Testis (tissue), 2 donors: ENCODE data around the gene TFEC.

Source experiments
- POLR2A ChIP-seq: fragments of 450-650 bp; IDR thresholded peaks from one replicate; pipeline ENCODE4 v1.6.1; 2017; ENCODE audit warnings: antibody characterized with exemption, mild to moderate bottlenecking, moderate library complexity
- TF ChIP-seq, protein P1 (sequence below), 3 experiments: fragments of 450-650 bp in 2 of 3; fragments of 200-600 bp in 1 of 3; sonication (generic) in 1 of 3; IDR thresholded peaks; one replicate each; pipeline ENCODE4 v1.5.1; 2016 to 2019; ENCODE audit warnings: antibody characterized with exemption in 3 of 3, mild to moderate bottlenecking in 2 of 3, moderate library complexity in 1 of 3

DNA sequence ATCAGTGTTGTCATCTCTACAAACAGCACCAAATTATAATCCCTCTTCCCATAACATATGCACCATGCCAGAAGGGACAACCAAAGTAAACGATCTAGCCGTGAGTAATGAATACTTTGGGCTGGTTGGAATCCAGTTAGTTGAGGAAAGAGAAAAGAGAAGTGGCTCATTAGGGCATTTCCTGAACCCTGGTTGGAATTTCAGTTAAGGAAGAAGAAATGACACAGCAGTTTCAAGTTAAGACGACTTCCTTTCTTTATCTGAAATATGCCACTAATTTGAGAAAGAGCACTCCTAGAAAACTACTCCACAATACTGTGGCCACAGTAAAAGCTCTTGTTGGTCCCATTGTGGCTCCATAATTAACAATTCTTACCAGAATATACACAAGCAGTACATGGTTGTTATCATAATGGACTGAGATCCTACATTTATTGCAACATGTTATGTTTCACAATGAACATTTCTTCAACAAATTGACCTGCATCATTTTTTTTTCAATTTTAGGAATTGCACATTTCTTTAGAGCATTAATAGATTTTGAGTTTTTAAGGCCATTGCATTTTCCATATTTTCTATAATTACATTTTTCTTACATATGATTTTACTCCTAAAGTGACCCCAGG is at the start of gene TFEC:
- TF ChIP-seq, protein P1, sequence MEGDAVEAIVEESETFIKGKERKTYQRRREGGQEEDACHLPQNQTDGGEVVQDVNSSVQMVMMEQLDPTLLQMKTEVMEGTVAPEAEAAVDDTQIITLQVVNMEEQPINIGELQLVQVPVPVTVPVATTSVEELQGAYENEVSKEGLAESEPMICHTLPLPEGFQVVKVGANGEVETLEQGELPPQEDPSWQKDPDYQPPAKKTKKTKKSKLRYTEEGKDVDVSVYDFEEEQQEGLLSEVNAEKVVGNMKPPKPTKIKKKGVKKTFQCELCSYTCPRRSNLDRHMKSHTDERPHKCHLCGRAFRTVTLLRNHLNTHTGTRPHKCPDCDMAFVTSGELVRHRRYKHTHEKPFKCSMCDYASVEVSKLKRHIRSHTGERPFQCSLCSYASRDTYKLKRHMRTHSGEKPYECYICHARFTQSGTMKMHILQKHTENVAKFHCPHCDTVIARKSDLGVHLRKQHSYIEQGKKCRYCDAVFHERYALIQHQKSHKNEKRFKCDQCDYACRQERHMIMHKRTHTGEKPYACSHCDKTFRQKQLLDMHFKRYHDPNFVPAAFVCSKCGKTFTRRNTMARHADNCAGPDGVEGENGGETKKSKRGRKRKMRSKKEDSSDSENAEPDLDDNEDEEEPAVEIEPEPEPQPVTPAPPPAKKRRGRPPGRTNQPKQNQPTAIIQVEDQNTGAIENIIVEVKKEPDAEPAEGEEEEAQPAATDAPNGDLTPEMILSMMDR (IDR thresholded peaks at IDR 0.05), result no peak
- no peak for TF ChIP-seq POLR2A
